GM13976 (cell line): ENCODE measurements around the gene C17orf50.

Source experiments
- DNase-seq: peaks from one replicate; pipeline ENCODE4 v3.0.0; 2012; ENCODE audit warnings: low spot score
- in situ Hi-C: fragments of 300-500 bp; cut with MboI; formaldehyde crosslinking; loops from one replicate; pipeline ENCODE4 v1.12.0; 2022; ENCODE audit warnings: low sequenced_read_pairs, mixed read lengths, inconsistent platforms; ENCODE audit not compliant: unreplicated experiment
- TF ChIP-seq, protein P1 (sequence below): IDR thresholded peaks from 2 replicates; pipeline ENCODE4 v1.5.1; 2012; ENCODE audit warnings: borderline replicate concordance, mild to moderate bottlenecking; ENCODE audit not compliant: insufficient read depth; ENCODE audit errors: extremely low read depth, missing control alignments, control extremely low read depth

C17orf50 gene

DNA sequence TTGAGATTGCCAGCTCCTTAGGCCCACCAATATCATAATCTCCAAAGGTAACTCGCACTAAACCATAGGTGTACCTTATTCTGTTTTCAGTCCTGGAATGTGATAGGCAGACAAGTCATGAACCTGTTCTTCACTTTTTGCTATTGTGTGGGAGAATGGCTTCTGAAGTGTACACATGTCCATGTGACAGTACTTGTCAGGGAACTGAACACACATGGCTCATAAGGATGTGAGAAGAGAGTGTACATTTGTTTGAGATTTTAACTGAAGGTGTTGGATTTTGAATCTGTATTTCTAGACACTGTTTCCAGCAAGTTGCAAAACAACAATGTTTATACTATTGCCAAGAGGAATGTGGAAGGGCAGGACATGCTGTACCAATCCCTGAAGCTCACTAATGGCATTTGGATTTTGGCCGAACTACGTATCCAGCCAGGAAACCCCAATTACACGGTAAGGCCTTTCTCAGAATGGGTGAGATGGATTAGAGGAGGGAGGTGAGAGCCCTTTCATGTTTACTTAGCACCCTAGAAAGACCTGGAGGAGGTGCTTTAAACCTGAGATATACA lies 43.7 kb upstream of the C17orf50 start:
- TF ChIP-seq, protein P1, sequence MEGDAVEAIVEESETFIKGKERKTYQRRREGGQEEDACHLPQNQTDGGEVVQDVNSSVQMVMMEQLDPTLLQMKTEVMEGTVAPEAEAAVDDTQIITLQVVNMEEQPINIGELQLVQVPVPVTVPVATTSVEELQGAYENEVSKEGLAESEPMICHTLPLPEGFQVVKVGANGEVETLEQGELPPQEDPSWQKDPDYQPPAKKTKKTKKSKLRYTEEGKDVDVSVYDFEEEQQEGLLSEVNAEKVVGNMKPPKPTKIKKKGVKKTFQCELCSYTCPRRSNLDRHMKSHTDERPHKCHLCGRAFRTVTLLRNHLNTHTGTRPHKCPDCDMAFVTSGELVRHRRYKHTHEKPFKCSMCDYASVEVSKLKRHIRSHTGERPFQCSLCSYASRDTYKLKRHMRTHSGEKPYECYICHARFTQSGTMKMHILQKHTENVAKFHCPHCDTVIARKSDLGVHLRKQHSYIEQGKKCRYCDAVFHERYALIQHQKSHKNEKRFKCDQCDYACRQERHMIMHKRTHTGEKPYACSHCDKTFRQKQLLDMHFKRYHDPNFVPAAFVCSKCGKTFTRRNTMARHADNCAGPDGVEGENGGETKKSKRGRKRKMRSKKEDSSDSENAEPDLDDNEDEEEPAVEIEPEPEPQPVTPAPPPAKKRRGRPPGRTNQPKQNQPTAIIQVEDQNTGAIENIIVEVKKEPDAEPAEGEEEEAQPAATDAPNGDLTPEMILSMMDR: no peak
- in situ Hi-C loops: no loop called here
- no peak for DNase-seq

- in situ Hi-C loops: no loop called here
- TF ChIP-seq, protein P1: no peak
- no peak for DNase-seq
Measured at GRCh38 chr17:35717475-35717874, 43.2 kb upstream of the C17orf50 start.

DNA sequence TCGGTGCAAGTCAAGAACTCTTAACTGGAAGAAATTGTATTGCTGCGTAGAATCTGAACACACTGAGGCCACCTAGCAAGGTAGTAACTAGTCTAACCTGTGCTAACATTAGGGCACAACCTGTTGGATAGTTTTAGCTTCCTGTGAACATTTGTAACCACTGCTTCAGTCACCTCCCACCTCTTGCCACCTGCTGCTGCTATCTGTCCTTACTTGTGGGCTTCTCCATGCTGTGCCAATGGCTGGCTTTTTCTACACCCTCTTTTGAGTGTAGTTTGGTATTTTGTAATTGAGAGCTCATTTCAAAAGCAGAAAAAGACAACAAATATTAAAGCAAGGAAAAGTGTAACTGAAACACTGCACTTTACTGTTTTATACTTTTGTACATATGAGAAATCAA lies 37.0 kb upstream of the C17orf50 start:
- TF ChIP-seq, protein P1: no peak
- no peak for DNase-seq
- in situ Hi-C loops: no loop called here

DNA sequence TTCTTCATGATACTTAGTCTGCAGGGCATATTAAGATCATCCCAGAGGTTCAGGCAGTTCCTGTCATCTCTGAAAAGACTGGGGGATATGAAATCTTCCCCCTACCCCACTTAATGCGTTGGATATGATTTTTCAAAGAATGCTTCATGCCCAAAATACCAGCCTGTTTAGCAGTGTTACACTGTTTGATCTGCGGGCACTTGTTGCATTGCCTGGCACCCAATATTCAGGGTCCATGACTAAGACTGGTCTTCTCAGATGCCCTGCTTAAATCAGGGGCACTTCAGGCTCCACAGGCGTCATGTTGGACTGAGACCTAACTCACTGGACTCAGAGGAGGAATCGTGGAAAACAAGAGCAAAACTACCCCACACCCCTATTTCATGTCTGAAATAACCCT lies 35.6 kb upstream of the C17orf50 start:
- in situ Hi-C loops: loop anchor here (25.0 kb wide), 2 partner anchors 413 to 563 kb away; no protein-coding TSS in a partner anchor
- TF ChIP-seq, protein P1: no peak
- DNase-seq: no peak

DNA sequence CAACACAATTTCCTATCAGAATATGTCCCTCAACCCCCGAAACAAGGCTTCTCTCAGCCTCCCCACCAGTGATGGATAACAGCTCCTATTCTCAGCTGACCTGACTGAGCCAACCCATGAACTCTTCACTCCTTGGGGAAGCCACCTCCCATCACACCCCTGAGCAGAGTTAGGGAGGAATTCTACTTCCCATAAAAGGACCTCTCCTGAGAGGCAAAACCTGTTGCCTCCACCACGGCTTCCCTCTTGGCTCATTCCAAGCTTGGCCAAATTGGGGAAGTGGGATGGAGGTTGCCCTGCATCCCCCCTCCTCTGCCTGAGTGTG lies 34.9 kb upstream of the C17orf50 start:
- TF ChIP-seq, protein P1: no peak
- in situ Hi-C loops: loop anchor here (25.0 kb wide), 2 partner anchors 413 to 563 kb away; no protein-coding TSS in a partner anchor
- no peak for DNase-seq

GRCh38 chr17:35726127-35726952 lies 34.3 kb upstream of the C17orf50 start:
- in situ Hi-C loops: loop anchor here (25.0 kb wide), 2 partner anchors 414 to 564 kb away; no protein-coding TSS in a partner anchor
- no peak for DNase-seq
- TF ChIP-seq, protein P1: no peak
